Mammary epithelial cell (primary cell): Measurements from ENCODE around the gene TENM4.

Source experiments
- EZH2 ChIP-seq: IDR thresholded peaks from 2 replicates; pipeline ENCODE4 v1.6.1; 2012; ENCODE audit warnings: low read length, inconsistent platforms, borderline replicate concordance
- TF ChIP-seq, protein P1 (sequence below), 2 donors: IDR thresholded peaks in 1 of 2; conservative IDR thresholded peaks in 1 of 2; 2 replicates each; pipeline ENCODE4 v1.5.1; 2011 to 2012; ENCODE audit warnings: inconsistent platforms in 2 of 2, low read length in 2 of 2, mild to moderate bottlenecking in 2 of 2, control low read depth in 1 of 2, low read depth in 1 of 2; ENCODE audit not compliant: insufficient read depth in 1 of 2; ENCODE audit errors: extremely low read depth in 1 of 2

DNA sequence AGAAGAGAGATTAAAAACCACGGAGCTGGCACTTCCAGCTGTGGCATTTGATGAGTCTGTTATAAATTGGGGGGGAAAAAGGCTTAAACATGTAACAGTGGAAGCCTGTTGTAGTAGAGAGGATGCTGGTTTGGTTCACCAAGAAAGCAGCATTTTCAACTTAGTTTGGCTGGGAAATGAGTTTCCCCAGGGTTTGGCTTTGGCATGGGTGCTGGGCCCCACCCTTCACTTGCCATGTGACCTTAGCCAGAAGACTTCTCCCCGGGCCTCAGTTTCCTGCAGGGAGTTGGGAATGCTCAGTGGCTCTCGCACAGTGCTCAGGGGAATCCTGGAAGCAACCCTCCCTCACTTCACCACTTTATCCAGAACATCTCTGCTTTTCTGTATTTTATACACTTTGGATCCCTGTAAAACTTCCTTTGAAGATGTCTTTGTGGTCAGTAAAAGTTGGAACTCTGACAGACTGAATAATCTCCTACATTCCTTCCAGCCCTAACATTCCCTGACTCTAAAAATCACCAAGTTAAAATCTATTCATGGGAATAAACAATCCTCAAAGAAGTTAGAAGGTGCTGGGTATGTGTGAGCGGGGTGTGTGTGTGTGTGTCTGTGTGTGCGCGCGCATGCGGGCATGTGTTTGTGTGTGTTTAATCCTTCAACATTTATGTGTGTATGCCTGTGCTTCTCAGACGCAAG is 166.0 kb downstream of the TENM4 start:
- TF ChIP-seq, protein P1, sequence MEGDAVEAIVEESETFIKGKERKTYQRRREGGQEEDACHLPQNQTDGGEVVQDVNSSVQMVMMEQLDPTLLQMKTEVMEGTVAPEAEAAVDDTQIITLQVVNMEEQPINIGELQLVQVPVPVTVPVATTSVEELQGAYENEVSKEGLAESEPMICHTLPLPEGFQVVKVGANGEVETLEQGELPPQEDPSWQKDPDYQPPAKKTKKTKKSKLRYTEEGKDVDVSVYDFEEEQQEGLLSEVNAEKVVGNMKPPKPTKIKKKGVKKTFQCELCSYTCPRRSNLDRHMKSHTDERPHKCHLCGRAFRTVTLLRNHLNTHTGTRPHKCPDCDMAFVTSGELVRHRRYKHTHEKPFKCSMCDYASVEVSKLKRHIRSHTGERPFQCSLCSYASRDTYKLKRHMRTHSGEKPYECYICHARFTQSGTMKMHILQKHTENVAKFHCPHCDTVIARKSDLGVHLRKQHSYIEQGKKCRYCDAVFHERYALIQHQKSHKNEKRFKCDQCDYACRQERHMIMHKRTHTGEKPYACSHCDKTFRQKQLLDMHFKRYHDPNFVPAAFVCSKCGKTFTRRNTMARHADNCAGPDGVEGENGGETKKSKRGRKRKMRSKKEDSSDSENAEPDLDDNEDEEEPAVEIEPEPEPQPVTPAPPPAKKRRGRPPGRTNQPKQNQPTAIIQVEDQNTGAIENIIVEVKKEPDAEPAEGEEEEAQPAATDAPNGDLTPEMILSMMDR (conservative IDR thresholded peaks at IDR 0.05 in 1 of 2, IDR thresholded peaks at IDR 0.05 in 1 of 2; ENCODE audit: extremely low read depth in 1 of 2, insufficient read depth in 1 of 2, low read depth in 1 of 2, low read length in 2 of 2), result no peak
- no peak for TF ChIP-seq EZH2
